Suprapubic skin (tissue), 4 donors: Measurements from ENCODE around the gene ARSB.

Experiments used
- POLR2A ChIP-seq, 2 donors: fragments of 450-650 bp; IDR thresholded peaks; one replicate each; pipeline ENCODE4 v1.6.1; 2017; ENCODE audit warnings: antibody characterized with exemption in 2 of 2, mild to moderate bottlenecking in 2 of 2, moderate library complexity in 2 of 2
- POLR2AphosphoS5 ChIP-seq, 3 donors: sonication (generic); formaldehyde crosslinking; IDR thresholded peaks; one replicate each; pipeline ENCODE4 v1.6.1; 2017; ENCODE audit warnings: antibody characterized with exemption in 3 of 3
- TF ChIP-seq, protein P1 (sequence below), 2 donors: fragments of 200-600 bp in 1 of 2; fragments of 450-650 bp in 1 of 2; sonication (generic) in 1 of 2; IDR thresholded peaks; one replicate each; pipeline ENCODE4 v1.5.1; 2016 to 2019; ENCODE audit warnings: antibody characterized with exemption in 2 of 2, mild to moderate bottlenecking in 1 of 2, moderate library complexity in 1 of 2

DNA sequence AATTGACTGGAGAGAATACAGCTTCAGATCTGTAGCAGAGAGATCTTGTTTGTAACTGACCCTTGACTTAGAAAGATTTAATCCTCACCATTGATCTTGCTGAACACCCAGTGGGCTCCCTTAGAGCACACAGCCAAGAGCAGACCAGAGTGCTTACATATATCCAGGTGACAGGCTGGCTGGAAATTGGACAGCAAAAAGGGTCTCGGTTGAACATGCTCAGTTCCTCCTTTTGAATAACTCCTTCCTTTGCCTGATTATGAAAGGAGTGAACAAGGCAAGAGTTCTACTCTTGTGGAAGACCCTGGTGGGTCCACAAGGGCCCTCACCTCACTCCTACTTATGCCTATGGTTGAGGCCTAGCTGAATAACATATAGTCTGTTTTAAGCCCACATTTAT is 202.4 kb downstream of the ARSB start:
- TF ChIP-seq, protein P1, sequence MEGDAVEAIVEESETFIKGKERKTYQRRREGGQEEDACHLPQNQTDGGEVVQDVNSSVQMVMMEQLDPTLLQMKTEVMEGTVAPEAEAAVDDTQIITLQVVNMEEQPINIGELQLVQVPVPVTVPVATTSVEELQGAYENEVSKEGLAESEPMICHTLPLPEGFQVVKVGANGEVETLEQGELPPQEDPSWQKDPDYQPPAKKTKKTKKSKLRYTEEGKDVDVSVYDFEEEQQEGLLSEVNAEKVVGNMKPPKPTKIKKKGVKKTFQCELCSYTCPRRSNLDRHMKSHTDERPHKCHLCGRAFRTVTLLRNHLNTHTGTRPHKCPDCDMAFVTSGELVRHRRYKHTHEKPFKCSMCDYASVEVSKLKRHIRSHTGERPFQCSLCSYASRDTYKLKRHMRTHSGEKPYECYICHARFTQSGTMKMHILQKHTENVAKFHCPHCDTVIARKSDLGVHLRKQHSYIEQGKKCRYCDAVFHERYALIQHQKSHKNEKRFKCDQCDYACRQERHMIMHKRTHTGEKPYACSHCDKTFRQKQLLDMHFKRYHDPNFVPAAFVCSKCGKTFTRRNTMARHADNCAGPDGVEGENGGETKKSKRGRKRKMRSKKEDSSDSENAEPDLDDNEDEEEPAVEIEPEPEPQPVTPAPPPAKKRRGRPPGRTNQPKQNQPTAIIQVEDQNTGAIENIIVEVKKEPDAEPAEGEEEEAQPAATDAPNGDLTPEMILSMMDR (IDR thresholded peaks at IDR 0.05): no peak
- TF ChIP-seq POLR2A (IDR thresholded peaks at IDR 0.05): no peak
- TF ChIP-seq POLR2AphosphoS5 (IDR thresholded peaks at IDR 0.05): no peak
